Measurements from ENCODE around the gene TSHZ3. TPM values are rescaled to one million over a fixed set of nuclear protein-coding genes. Genes with fewer than 3 reads are reported as not detected.

Gene TSHZ3
- total RNA-seq, 1 experiment from 2014 or later, result 14.8 TPM

DNA sequence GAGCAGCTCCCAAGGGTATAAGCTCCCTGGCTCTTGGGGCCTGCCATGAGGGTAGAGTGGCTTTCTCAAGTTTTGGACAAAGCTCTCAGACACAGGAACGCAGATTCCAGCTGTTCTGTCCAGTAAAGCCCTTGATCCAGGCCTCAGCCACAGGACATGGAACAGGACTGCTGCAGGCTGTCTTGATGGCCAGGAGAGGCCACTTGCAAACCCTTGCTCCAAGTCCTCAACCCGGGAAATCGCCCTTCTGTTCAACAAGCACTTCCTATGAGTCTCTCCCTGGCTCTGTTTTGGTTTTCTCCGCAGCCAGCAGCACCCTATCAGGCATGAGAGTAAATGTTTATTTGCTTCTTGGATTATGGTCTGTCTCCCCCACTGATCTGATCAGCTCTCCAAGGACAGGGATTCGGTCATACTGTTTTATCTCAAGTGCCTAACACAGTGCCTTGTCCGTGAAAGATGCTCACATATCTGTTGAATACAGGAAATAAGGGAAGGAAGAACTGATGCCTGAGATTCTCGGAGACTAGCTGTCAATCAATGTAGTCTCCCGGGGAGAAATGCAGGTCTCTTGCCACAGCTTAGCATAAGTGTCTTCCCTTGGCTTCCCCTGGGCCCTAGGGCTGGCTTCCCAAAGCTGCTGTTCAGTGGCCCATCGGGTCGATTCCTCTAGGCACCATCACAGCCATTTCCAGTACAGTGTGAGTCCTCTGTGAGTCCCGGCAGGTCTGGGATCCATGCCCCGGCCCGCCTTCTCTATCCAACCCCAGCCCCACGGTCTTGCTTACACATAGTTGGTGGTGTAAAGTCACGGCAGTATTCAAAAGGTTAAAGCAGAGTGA lies 90.8 kb downstream of the TSHZ3 start:
- Histone ChIP-seq H3K4me1 (ENCODE audit: insufficient read depth, low read length, poor library complexity, severe bottlenecking) (peaks cover 19% of the 10 kb centered on the region), H3K36me3 (ENCODE audit: insufficient read depth, low read length, poor library complexity, severe bottlenecking) (no peaks in the 10 kb centered on the region), H3K27ac (ENCODE audit: low read depth, low read length, poor library complexity, severe bottlenecking) (no peak overlapping the region), H3K27me3 (replicated peaks; ENCODE audit: insufficient read depth, low read depth, low read length, poor library complexity) (no peaks in the 10 kb centered on the region), H3K9me3 (ENCODE audit: low read depth, low read length, poor library complexity, severe bottlenecking) (no peaks in the 10 kb centered on the region), H3K4me3 (ENCODE audit: low read depth, low read length, poor library complexity, severe bottlenecking) (no peak overlapping the region)
- BruUV-seq (replicated peaks), result no TSS peak
- POLR2A ChIA-PET (ENCODE audit: low non-redundant PET), result no interaction called here
- no peak for DNase-seq (ENCODE audit: low spot score)
- CTCF ChIA-PET, result no interaction called here
- intact Hi-C loops (cut with micrococcal nuclease; ENCODE audit: unreplicated experiment), result no loop called here
- no peak for TF ChIP-seq EZH2 (IDR thresholded peaks at IDR 0.05; ENCODE audit: borderline replicate concordance, low read depth, low read length, poor library complexity, severe bottlenecking)
- TF ChIP-seq, protein P1, sequence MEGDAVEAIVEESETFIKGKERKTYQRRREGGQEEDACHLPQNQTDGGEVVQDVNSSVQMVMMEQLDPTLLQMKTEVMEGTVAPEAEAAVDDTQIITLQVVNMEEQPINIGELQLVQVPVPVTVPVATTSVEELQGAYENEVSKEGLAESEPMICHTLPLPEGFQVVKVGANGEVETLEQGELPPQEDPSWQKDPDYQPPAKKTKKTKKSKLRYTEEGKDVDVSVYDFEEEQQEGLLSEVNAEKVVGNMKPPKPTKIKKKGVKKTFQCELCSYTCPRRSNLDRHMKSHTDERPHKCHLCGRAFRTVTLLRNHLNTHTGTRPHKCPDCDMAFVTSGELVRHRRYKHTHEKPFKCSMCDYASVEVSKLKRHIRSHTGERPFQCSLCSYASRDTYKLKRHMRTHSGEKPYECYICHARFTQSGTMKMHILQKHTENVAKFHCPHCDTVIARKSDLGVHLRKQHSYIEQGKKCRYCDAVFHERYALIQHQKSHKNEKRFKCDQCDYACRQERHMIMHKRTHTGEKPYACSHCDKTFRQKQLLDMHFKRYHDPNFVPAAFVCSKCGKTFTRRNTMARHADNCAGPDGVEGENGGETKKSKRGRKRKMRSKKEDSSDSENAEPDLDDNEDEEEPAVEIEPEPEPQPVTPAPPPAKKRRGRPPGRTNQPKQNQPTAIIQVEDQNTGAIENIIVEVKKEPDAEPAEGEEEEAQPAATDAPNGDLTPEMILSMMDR (conservative IDR thresholded peaks at IDR 0.05; ENCODE audit: low read depth, low read length), result no peak

DNA sequence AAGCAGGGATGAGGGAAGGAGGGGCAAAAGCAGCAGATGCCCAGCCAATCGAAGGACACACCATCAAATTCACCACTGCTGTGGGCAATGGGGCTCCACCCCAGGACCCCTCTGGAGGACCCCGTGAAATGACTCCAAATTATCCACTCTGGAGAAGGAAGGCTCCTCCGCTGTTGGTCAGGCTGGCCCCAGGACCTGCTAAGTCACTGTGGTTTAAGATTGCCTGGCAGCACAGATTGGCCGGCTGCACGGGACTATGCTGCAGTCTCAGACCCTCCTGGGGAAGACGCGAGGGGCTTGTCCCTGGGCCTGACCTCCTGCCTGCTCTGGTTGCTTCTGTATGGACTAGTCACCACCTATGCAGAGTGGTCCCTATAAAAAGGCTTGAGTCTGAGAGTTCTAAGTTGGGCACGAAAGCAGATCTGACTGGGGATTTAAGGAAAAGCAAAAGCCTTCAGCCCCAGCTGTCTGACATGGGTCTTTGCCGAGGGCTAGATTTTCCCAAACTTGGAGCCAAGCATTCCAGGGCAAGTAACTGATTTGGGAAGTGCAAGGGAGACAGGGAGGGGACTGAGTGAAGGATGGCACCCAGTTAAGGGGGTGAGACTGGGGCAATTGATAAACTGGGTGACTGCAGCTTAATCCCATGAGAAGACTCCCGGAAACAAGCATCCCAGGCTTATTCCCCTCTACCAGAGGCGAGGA lies 91.7 kb downstream of the TSHZ3 start:
- H3K4me1 ChIP-seq (ENCODE audit: insufficient read depth, low read length, poor library complexity, severe bottlenecking), result peaks cover 11% of the 10 kb centered on the region
- no peaks in the 10 kb centered on the region for H3K27me3 ChIP-seq (replicated peaks; ENCODE audit: insufficient read depth, low read depth, low read length, poor library complexity)
- intact Hi-C loops (cut with micrococcal nuclease; ENCODE audit: unreplicated experiment), result no loop called here
- no peak overlapping the region for H3K4me3 ChIP-seq (ENCODE audit: low read depth, low read length, poor library complexity, severe bottlenecking)
- BruUV-seq (replicated peaks), result no TSS peak
- H3K36me3 ChIP-seq (ENCODE audit: insufficient read depth, low read length, poor library complexity, severe bottlenecking), result no peaks in the 10 kb centered on the region
- TF ChIP-seq, protein P1 (conservative IDR thresholded peaks at IDR 0.05; ENCODE audit: low read depth, low read length), result no peak
- no peak for TF ChIP-seq EZH2 (IDR thresholded peaks at IDR 0.05; ENCODE audit: borderline replicate concordance, low read depth, low read length, poor library complexity, severe bottlenecking)
- no peak overlapping the region for H3K27ac ChIP-seq (ENCODE audit: low read depth, low read length, poor library complexity, severe bottlenecking)
- no peak for DNase-seq (ENCODE audit: low spot score)
- ChIA-PET CTCF (no interaction called here), POLR2A (ENCODE audit: low non-redundant PET) (no interaction called here)
- no peaks in the 10 kb centered on the region for H3K9me3 ChIP-seq (ENCODE audit: low read depth, low read length, poor library complexity, severe bottlenecking)

DNA sequence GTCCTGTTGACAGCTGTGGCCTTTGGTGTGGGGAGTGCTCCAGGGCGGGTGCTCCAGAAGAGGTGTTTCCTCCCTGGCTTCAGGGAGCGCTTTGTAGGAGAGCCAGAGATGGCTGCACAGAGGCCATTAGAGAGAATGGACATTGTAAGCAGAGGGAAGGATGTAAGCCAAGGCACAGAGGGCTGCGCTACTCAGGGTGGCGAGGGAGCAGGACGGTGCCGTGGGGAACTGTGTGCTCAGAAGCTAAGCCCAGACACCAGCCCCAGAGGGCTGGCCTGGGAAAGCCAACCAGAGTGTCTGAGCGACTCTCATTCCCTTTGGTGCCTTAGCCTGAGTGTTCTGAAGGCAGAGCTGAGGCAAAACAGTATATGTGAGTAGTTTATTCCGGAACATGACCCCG lies 92.2 kb downstream of the TSHZ3 start:
- Histone ChIP-seq H3K9me3 (ENCODE audit: low read depth, low read length, poor library complexity, severe bottlenecking) (no peaks in the 10 kb centered on the region), H3K27ac (ENCODE audit: low read depth, low read length, poor library complexity, severe bottlenecking) (no peak overlapping the region), H3K4me3 (ENCODE audit: low read depth, low read length, poor library complexity, severe bottlenecking) (no peak overlapping the region), H3K36me3 (ENCODE audit: insufficient read depth, low read length, poor library complexity, severe bottlenecking) (no peaks in the 10 kb centered on the region), H3K27me3 (replicated peaks; ENCODE audit: insufficient read depth, low read depth, low read length, poor library complexity) (no peaks in the 10 kb centered on the region), H3K4me1 (ENCODE audit: insufficient read depth, low read length, poor library complexity, severe bottlenecking) (peaks cover 6% of the 10 kb centered on the region)
- POLR2A ChIA-PET (ENCODE audit: low non-redundant PET), result no interaction called here
- TF ChIP-seq, protein P1 (conservative IDR thresholded peaks at IDR 0.05; ENCODE audit: low read depth, low read length), result no peak
- TF ChIP-seq EZH2 (IDR thresholded peaks at IDR 0.05; ENCODE audit: borderline replicate concordance, low read depth, low read length, poor library complexity, severe bottlenecking), result no peak
- BruUV-seq (replicated peaks), result no TSS peak
- CTCF ChIA-PET, result no interaction called here
- intact Hi-C loops (cut with micrococcal nuclease; ENCODE audit: unreplicated experiment), result no loop called here
- DNase-seq (ENCODE audit: low spot score), result no peak
